GM19351 (cell line): ENCODE data around the gene ORM1.
"Not testable (repeated sequence)": the region's sequence is repeated elsewhere in the genome, so short reads cannot be mapped to it uniquely, and the experiment has no call there.

ENCODE experiments used
- ATAC-seq: cut with Tn5 transposase; IDR thresholded peaks from one replicate; pipeline ENCODE4 v1.9.1; 2021; ENCODE audit warnings: mild to moderate bottlenecking, moderate library complexity; ENCODE audit not compliant: unreplicated experiment

ORM1 gene

GRCh38 chr9:114322831-114323531, at the start of gene ORM1:
Gene ORM1 (plus strand): TSS chr9:114323098. CDS start chr9:114323134, 36 bp downstream.
- ATAC-seq = not testable (repeated sequence)

GRCh38 chr9:114273461-114273881, 49.4 kb upstream of the ORM1 start:
- ATAC-seq = no peak

- no peak for ATAC-seq
Observed at GRCh38 chr9:114274217-114274616, 48.7 kb upstream of the ORM1 start.

GRCh38 chr9:114275246-114276004, 47.5 kb upstream of the ORM1 start:
- ATAC-seq = no peak

GRCh38 chr9:114276908-114277821, 45.7 kb upstream of the ORM1 start:
- ATAC-seq = no peak

GRCh38 chr9:114278356-114278755, 44.5 kb upstream of the ORM1 start:
- no peak for ATAC-seq

- no peak for ATAC-seq
Observed at GRCh38 chr9:114278881-114279570, 43.9 kb upstream of the ORM1 start.

GRCh38 chr9:114279693-114280092, 43.2 kb upstream of the ORM1 start:
- ATAC-seq = no peak

- ATAC-seq = no peak
Observed at GRCh38 chr9:114280636-114281472, 42.0 kb upstream of the ORM1 start.

GRCh38 chr9:114281473-114282103, 41.3 kb upstream of the ORM1 start:
- ATAC-seq = no peak

GRCh38 chr9:114282104-114282485, 40.8 kb upstream of the ORM1 start:
- ATAC-seq = no peak

GRCh38 chr9:114282507-114282906, 40.4 kb upstream of the ORM1 start:
- no peak for ATAC-seq

GRCh38 chr9:114282926-114283325, 40.0 kb upstream of the ORM1 start:
- ATAC-seq = no peak

- no peak for ATAC-seq
Observed at GRCh38 chr9:114283551-114284111, 39.3 kb upstream of the ORM1 start.

- ATAC-seq = no peak
Observed at GRCh38 chr9:114284316-114285060, 38.4 kb upstream of the ORM1 start.

- ATAC-seq = no peak
Observed at GRCh38 chr9:114285166-114285867, 37.6 kb upstream of the ORM1 start.

- ATAC-seq = no peak
Observed at GRCh38 chr9:114286146-114286679, 36.7 kb upstream of the ORM1 start.
